ENCODE measurements around the gene DCK. TPM values are rescaled to one million over a fixed set of nuclear protein-coding genes. Genes with fewer than 3 reads are reported as not detected.

Gene DCK
- total RNA-seq, 4 donors from 2014 or later, result 10.9 to 15.2 (median 14.6) TPM

DNA sequence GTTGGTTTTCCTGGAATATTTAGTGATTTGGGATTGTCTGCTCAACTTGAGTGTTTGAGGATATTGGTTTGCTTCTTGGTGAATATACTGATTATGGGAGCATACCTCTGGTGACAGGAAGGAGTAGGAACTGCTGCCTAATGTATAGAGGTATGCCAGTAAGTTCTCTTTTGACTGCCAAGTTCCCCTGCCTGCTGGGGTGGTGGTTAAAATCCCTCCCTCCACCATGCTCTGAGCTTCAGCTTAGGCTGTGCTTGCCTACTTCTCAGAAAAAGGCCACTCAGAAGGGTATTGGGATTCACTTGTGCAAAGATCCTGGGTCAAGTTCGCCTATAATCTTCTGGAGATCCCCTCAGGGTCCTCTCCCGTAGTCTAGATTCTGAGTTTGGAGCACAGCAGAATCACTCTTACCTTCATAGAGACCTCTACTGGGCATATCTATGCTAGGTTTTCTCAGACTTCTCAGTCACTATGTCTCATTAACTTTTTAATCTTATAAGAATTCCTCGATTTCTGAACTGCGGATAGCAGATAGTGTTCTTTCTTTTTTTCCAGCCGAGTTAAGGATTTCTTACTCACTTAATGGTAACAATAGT is 44.7 kb upstream of the DCK start:
- intact Hi-C loops (cut with DNase I), result no loop called here
- Histone ChIP-seq H3K27me3 (no peaks in the 10 kb centered on the region), H3K4me3 (replicated peaks in 1 of 3) (no peak overlapping the region), H3K9me3 (no peaks in the 10 kb centered on the region), H3K36me3 (no peaks in the 10 kb centered on the region), H3K27ac (no peak overlapping the region), H3K4me1 (no peaks in the 10 kb centered on the region)
- no peak for TF ChIP-seq POLR2A (IDR thresholded peaks at IDR 0.05)
- TF ChIP-seq, protein P1, sequence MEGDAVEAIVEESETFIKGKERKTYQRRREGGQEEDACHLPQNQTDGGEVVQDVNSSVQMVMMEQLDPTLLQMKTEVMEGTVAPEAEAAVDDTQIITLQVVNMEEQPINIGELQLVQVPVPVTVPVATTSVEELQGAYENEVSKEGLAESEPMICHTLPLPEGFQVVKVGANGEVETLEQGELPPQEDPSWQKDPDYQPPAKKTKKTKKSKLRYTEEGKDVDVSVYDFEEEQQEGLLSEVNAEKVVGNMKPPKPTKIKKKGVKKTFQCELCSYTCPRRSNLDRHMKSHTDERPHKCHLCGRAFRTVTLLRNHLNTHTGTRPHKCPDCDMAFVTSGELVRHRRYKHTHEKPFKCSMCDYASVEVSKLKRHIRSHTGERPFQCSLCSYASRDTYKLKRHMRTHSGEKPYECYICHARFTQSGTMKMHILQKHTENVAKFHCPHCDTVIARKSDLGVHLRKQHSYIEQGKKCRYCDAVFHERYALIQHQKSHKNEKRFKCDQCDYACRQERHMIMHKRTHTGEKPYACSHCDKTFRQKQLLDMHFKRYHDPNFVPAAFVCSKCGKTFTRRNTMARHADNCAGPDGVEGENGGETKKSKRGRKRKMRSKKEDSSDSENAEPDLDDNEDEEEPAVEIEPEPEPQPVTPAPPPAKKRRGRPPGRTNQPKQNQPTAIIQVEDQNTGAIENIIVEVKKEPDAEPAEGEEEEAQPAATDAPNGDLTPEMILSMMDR (IDR thresholded peaks at IDR 0.05), result no peak
- no peak for DNase-seq
- 87 to 88% methylated on average over 5 of the region's 5 CpGs for WGBS, 2 donors

DNA sequence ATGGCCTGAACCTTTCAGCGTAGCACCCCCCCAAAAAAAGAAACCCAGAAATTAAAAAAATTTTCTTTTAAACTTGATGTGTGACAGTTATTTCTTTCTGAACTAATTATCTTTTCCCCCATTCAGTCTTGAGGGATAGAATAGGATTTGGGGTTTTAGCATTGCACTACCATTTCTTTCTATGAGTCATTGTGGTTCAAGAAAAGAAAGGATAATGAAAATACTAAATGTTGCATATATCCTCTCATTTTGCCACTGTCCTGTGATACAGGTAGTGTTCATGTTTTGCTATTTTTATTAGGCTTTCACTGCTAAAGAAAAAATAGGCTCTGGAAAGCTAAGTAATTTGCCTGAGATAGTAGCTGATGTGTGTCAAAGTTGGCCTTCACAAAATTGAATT is 39.4 kb upstream of the DCK start:
- H3K9me3 ChIP-seq, result no peaks in the 10 kb centered on the region
- no peak for DNase-seq
- WGBS, 2 donors, result 51 to 98% methylated on average over 1 of the region's 1 CpG
- H3K4me1 ChIP-seq, result peaks cover 0 to 3% of the 10 kb centered on the region in 2 donors
- TF ChIP-seq, protein P1 (IDR thresholded peaks at IDR 0.05), result no peak
- no peak for TF ChIP-seq POLR2A (IDR thresholded peaks at IDR 0.05)
- H3K27ac ChIP-seq, result no peak overlapping the region
- intact Hi-C loops (cut with DNase I), result no loop called here
- no peak overlapping the region for H3K4me3 ChIP-seq (replicated peaks in 1 of 3)
- no peaks in the 10 kb centered on the region for H3K27me3 ChIP-seq
- no peaks in the 10 kb centered on the region for H3K36me3 ChIP-seq

DNA sequence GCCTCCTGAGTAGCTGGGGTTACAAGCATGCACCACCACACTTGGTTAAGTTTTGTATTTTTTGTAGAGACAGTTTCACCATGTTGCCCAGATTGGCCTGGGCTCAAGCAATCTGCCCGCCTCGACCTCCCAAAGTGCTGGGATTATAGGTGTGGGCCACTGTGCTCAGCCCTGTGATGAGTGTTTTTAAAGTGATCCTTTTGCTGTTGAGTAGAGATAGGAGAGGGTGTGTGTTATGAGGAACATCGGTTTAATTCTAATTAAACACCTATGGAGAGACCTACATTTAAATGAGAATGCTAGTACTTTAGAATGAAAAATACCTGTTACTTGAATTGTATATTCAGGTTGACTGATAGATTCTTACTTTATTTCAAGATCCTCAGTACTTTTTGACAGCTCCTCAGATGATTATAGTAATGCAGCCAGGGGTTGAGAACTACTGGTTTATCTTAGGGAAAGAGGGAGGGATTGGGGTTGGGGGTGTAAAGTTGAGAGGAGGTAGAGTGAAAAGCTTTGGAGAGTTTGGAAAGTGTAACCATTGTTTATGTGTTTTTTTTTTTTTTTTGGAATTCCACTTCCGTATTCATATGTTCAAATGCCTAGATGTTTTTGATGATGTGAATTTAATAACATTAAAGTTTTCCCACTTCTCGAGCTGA is 36.8 kb upstream of the DCK start:
- no peak overlapping the region for H3K4me3 ChIP-seq (replicated peaks in 1 of 3)
- intact Hi-C loops (cut with DNase I), result no loop called here
- WGBS, 2 donors, result 83 to 84% methylated on average over 5 of the region's 5 CpGs

DNA sequence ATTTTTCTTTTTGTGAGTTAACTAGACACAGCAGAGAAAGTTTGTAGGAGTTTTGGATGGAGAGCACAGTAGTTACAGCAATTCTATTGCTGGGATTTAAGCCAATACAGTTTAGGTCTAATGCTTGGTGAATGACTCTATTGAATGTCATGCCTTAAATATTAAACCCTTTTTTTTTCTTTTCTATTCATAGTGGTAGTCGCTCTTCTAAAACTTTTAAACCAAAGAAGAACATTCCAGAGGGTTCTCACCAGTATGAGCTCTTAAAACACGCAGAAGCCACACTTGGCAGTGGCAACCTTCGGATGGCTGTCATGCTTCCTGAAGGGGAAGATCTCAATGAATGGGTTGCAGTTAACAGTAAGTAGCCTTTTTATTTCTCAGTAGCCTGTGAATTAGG is 34.8 kb upstream of the DCK start:
- H3K27ac ChIP-seq, result peak overlapping the region in 2 of 3 donors; percentile 8 to 35

More for the DNA sequence above, 36.8 kb upstream of the DCK start:
- TF ChIP-seq, protein P1 (IDR thresholded peaks at IDR 0.05), result no peak
- TF ChIP-seq POLR2A (IDR thresholded peaks at IDR 0.05), result no peak
- Histone ChIP-seq H3K36me3 (no peaks in the 10 kb centered on the region), H3K9me3 (no peaks in the 10 kb centered on the region), H3K4me1 (peaks cover 0 to 5% of the 10 kb centered on the region in 2 donors), H3K27ac (no peak overlapping the region), H3K27me3 (no peaks in the 10 kb centered on the region)
- no peak for DNase-seq

DNA sequence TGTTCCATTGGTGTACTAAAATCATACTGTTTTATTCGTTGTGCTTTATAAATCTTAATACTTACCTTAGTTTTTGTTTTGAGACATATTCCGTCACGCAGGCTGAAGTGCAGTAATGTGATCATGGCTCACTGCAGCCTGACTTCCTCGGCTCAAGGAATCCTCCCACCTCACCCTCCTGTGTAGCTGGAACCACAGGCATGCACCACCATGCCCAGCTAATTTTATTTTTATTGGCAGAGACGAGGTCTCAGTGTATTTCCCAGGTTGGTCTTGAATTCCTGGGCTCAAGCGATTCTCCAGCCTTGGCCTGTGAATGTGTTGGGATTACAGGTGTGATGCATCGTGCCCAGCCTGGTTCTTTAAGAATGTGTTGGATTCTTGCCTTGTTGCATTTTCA is 24.4 kb upstream of the DCK start:
- no peaks in the 10 kb centered on the region for H3K9me3 ChIP-seq
- intact Hi-C loops (cut with DNase I), result no loop called here
- TF ChIP-seq POLR2A (IDR thresholded peaks at IDR 0.05), result no peak
- TF ChIP-seq, protein P1 (IDR thresholded peaks at IDR 0.05), result no peak
- 88 to 92% methylated on average over 7 of the region's 7 CpGs for WGBS, 2 donors
- no peaks in the 10 kb centered on the region for H3K27me3 ChIP-seq
- no peaks in the 10 kb centered on the region for H3K36me3 ChIP-seq
- no peak overlapping the region for H3K4me3 ChIP-seq (replicated peaks in 1 of 3)
- DNase-seq, result no peak
- H3K4me1 ChIP-seq, result no peaks in the 10 kb centered on the region
- no peak overlapping the region for H3K27ac ChIP-seq

More for the DNA sequence above, 34.8 kb upstream of the DCK start:
- 41 to 51% methylated on average over 3 of the region's 3 CpGs for WGBS, 2 donors
- Histone ChIP-seq H3K9me3 (no peaks in the 10 kb centered on the region), H3K27me3 (no peaks in the 10 kb centered on the region), H3K4me3 (replicated peaks in 1 of 3) (no peak overlapping the region), H3K36me3 (no peaks in the 10 kb centered on the region), H3K4me1 (peaks cover 0 to 5% of the 10 kb centered on the region in 2 donors)
- no peak for TF ChIP-seq POLR2A (IDR thresholded peaks at IDR 0.05)
- TF ChIP-seq, protein P1 (IDR thresholded peaks at IDR 0.05), result no peak
- peak; percentile 29 to 42 for DNase-seq
- intact Hi-C loops (cut with DNase I), result no loop called here
